Mesothelial cell of epicardium (in vitro differentiated cells): ENCODE results near the gene DBR1. TPM values are rescaled to one million over a fixed set of nuclear protein-coding genes. Genes with fewer than 3 reads are reported as not detected.

ENCODE experiments used
- DNase-seq, 2 experiments: peaks; one replicate each; pipeline ENCODE4 v3.0.0; 2021; ENCODE audit warnings: low spot score in 2 of 2; ENCODE audit not compliant: unreplicated experiment in 2 of 2
- H3K27ac Mint-ChIP-seq: 2 replicates; pipeline ENCODE4 v1.8.0; 2021; ENCODE audit warnings: mixed read lengths
- H3K27me3 Mint-ChIP-seq: 2 replicates; pipeline ENCODE4 v1.8.0; 2021; ENCODE audit warnings: low read depth, mixed read lengths
- H3K36me3 Mint-ChIP-seq: 2 replicates; pipeline ENCODE4 v1.8.0; 2021; ENCODE audit warnings: mixed read lengths
- H3K4me1 Mint-ChIP-seq: 2 replicates; pipeline ENCODE4 v1.8.0; 2021; ENCODE audit warnings: mixed read lengths
- H3K4me3 Mint-ChIP-seq: 2 replicates; pipeline ENCODE4 v1.8.0; 2021; ENCODE audit warnings: mild to moderate bottlenecking, moderate library complexity, mixed read lengths
- H3K9me3 Mint-ChIP-seq: 2 replicates; pipeline ENCODE4 v1.8.0; 2021; ENCODE audit warnings: mixed read lengths
- total RNA-seq: library from RNA; stranded (reverse); gene quantifications from 3 replicates; pipeline ENCODE4 v1.2.1, GENCODE V29; 2021
- TF ChIP-seq, protein P1 (sequence below): fragments of 200-600 bp; sonication (generic); IDR thresholded peaks from one replicate; pipeline ENCODE4 v1.5.0; 2021; ENCODE audit warnings: antibody characterized with exemption; ENCODE audit not compliant: unreplicated experiment

The DBR1 gene
- total RNA-seq, 1 donor from 2014 or later: 19.3 TPM

DNA sequence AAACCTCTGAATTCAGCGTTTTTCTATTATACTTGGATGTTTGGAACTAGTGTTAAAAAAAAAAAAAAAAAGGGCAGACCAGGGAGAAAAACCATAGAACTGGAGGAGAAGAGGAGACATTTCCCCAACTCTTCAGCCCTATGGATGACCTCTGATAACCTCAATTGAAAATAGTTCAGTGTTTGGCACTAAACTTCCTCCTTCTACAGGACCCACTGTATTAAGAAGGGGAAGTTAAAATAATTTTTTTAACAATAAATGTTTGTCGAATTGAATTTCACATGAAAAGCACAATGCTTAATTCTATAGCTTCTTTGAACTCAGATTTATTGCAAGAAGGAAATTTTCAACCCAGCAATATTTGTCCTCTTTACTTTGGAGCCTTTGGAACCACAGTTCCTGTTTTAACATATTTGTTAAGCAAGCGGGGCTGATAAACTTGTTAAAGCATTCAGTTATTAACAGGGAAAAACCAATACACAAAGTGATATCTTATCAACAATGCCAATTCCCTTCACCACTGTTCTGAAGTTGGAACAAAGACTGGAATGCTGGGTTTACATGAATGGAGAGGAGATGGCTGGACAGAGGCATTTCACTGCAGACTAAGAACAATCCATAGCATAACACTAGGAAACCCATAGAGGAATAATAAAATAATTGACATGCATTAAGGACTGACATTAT, 39.4 kb downstream of the DBR1 start:
- no peak overlapping the region for H3K27ac Mint-ChIP-seq

DNA sequence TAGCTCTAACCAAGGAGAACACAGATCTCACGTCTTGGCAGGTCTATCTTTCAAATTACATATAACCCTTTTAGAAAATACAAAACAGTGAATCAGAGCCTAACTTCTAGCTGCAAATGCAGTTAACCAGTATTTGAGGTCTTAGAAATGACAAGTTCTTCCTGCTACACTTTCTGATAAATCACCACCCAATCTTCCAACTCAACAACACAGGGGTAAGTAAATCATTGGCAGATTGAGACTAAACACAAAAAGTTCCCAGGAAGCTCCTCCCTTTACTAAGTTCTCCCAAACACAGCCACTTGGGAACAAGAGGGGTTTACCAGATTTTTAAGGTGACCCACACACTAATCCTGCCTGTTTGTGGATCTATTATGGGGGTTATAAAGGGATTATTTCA, 42.5 kb downstream of the DBR1 start, which contains the start of gene A4GNT:
Gene A4GNT, minus strand, starts transcription at position 152 of the 400 bp plus-strand sequence. CDS start 1,134 bp downstream, outside the sequence.
- no peak within 1 kb of the TSS for H3K27ac Mint-ChIP-seq
- H3K9me3 Mint-ChIP-seq: no peaks in the 10 kb centered on the region
- TF ChIP-seq, protein P1, sequence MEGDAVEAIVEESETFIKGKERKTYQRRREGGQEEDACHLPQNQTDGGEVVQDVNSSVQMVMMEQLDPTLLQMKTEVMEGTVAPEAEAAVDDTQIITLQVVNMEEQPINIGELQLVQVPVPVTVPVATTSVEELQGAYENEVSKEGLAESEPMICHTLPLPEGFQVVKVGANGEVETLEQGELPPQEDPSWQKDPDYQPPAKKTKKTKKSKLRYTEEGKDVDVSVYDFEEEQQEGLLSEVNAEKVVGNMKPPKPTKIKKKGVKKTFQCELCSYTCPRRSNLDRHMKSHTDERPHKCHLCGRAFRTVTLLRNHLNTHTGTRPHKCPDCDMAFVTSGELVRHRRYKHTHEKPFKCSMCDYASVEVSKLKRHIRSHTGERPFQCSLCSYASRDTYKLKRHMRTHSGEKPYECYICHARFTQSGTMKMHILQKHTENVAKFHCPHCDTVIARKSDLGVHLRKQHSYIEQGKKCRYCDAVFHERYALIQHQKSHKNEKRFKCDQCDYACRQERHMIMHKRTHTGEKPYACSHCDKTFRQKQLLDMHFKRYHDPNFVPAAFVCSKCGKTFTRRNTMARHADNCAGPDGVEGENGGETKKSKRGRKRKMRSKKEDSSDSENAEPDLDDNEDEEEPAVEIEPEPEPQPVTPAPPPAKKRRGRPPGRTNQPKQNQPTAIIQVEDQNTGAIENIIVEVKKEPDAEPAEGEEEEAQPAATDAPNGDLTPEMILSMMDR: no peak
- no peak within 1 kb of the TSS for H3K4me3 Mint-ChIP-seq
- H3K36me3 Mint-ChIP-seq: no peaks in the 10 kb centered on the region
- H3K4me1 Mint-ChIP-seq: peaks cover 4% of the 10 kb centered on the region
- H3K27me3 Mint-ChIP-seq: no peaks in the 10 kb centered on the region
- no peak for DNase-seq

More for the DNA sequence above, 39.4 kb downstream of the DBR1 start:
- H3K36me3 Mint-ChIP-seq: no peaks in the 10 kb centered on the region
- no peak overlapping the region for H3K4me3 Mint-ChIP-seq
- H3K9me3 Mint-ChIP-seq: no peaks in the 10 kb centered on the region
- H3K27me3 Mint-ChIP-seq: no peaks in the 10 kb centered on the region
- peaks cover 4% of the 10 kb centered on the region for H3K4me1 Mint-ChIP-seq
- DNase-seq: no peak
- TF ChIP-seq, protein P1: no peak

DNA sequence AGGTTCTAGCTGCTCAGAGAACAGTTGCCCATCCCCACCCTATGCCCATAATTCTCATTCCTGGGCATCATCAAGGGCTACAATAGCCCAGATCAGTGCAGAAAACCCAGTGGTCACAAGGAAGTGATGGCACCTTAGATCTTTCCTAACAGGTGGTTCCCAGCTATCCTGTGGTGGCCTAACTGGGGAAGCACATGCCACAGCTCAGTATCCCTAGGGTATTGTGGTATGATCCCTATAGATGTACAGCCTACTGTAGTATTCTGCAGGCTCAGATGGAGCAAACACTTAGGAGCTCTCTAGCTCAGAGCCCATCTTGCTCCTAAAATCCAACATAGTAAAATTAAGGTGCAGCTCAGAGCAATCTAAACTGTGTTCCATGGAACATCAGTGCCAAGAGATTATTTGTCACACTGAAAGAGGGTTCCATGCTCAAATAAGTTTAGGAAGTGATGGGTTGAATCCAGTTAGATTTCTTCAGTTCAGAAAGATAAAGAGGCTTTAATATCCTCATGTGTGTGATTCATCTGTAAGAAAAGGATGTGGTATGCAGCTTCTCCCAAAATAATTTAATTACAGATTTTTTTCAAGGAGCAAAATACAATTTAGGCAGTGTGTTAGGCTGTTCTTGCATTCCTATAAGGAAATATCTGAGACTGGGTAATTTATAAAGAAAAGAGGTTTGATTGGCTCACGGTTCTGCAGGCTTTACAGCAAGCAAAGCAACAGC, 46.9 kb downstream of the DBR1 start:
- Mint-ChIP-seq H3K9me3 (peaks cover 7% of the 10 kb centered on the region), H3K4me3 (no peak overlapping the region), H3K4me1 (peaks cover 9% of the 10 kb centered on the region), H3K36me3 (peaks cover 2% of the 10 kb centered on the region), H3K27me3 (no peaks in the 10 kb centered on the region), H3K27ac (no peak overlapping the region)
- DNase-seq: no peak
- TF ChIP-seq, protein P1: no peak

DNA sequence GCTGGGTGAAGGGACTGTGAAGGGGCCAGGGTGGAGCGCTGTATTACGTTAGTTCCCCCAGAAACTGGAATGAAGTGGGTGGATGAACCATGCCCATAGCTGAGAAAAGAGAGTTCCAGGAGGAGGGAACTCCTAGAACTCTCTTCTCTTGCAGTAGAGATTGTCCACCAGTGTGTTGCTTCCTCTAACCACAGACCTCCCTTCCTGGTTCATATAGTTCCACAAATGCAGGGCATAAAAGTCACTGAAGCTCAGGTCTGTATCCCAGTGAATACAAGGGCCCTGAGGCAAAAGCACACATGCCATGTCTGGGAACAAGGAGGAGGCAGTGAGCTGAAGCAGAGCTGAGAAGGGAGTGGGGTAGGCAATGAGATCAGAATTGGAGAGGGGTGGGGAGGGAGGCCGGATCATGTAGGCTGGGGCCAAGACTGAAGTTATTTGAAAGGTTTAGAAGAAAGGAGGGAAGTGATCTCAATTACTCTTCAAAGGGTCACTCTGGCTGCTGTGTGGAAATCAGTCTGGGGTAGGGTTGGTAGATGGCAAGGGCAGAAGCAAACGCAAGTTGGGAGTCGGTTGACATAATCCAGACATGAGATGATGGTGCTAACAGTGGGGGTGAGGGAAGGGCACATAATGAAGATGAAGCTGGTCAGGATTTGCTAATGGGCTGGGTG, 49.0 kb downstream of the DBR1 start:
- H3K4me3 Mint-ChIP-seq: no peak overlapping the region
- H3K9me3 Mint-ChIP-seq: peaks cover 7% of the 10 kb centered on the region
- H3K27ac Mint-ChIP-seq: peak overlapping the region; percentile 15
- H3K27me3 Mint-ChIP-seq: no peaks in the 10 kb centered on the region
- TF ChIP-seq, protein P1: no peak
- DNase-seq: no peak
- peaks cover 9% of the 10 kb centered on the region for H3K4me1 Mint-ChIP-seq
- peaks cover 2% of the 10 kb centered on the region for H3K36me3 Mint-ChIP-seq

DNA sequence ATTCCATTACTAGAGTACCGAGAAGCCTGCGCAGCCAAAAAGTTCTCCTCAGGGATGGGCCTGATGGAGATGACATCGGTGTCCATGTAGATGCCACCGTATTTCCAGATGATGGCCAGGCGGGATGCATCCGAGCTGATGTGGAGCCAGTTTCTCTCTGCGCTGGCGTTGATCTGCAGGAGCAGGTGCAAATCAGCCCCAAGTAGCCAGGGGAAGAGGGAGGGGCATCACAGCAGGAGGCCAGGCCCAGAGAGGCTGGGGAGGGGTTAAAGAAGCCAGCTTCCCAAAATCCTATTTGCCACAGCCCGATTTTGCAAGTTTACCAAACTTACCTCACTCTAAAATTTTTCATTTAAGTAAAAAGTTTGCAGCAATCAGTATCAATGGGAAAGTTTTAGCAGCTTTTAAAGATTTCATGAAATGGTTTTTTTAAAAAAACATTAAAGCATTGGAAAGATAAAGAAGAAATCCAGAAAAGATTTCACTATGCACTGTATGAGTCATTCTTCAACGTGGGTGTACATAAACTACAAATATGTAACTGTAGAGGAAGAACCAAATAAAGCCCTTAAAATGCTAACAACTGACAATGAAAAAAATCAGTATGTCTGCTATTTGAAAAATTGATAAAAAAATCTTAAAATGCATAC, 49.9 kb downstream of the DBR1 start:
- TF ChIP-seq, protein P1: no peak
- H3K27ac Mint-ChIP-seq: no peak overlapping the region
- no peak overlapping the region for H3K4me3 Mint-ChIP-seq
- no peak for DNase-seq
- peaks cover 9% of the 10 kb centered on the region for H3K4me1 Mint-ChIP-seq
- no peaks in the 10 kb centered on the region for H3K27me3 Mint-ChIP-seq
- peaks cover 2% of the 10 kb centered on the region for H3K36me3 Mint-ChIP-seq
- peaks cover 7% of the 10 kb centered on the region for H3K9me3 Mint-ChIP-seq
